Mucosa of rectum (tissue), 2 donors: Measurements from ENCODE around the gene TGFBR3.
"Not testable (repeated sequence)": the region's sequence is repeated elsewhere in the genome, so short reads cannot be mapped to it uniquely, and the experiment has no call there.

ENCODE experiments used
- H3K27ac ChIP-seq, 2 donors: one replicate each; pipeline ENCODE4 v1.7.0; 2013; ENCODE audit warnings: inconsistent platforms in 2 of 2, low read depth in 2 of 2, low read length in 2 of 2
- H3K27me3 ChIP-seq, 2 donors: one replicate each; pipeline ENCODE4 v1.7.0; 2013; ENCODE audit warnings: low read length in 2 of 2; ENCODE audit not compliant: control insufficient read depth in 2 of 2, insufficient read depth in 2 of 2
- H3K36me3 ChIP-seq, 2 donors: one replicate each; pipeline ENCODE4 v1.7.0; 2013; ENCODE audit warnings: low read length in 2 of 2; ENCODE audit not compliant: control insufficient read depth in 2 of 2, insufficient read depth in 2 of 2
- H3K4me1 ChIP-seq, 2 donors: one replicate each; pipeline ENCODE4 v1.7.0; 2013; ENCODE audit warnings: low read length in 2 of 2, mild to moderate bottlenecking in 1 of 2; ENCODE audit not compliant: control insufficient read depth in 2 of 2, insufficient read depth in 2 of 2
- H3K4me3 ChIP-seq, 2 donors: one replicate each; pipeline ENCODE4 v1.7.0; 2013; ENCODE audit warnings: low read length in 2 of 2
- H3K9ac ChIP-seq, 2 donors: one replicate each; pipeline ENCODE4 v1.7.0; 2013; ENCODE audit warnings: low read length in 2 of 2, low read depth in 1 of 2, mild to moderate bottlenecking in 1 of 2
- H3K9me3 ChIP-seq, 2 donors: one replicate each; pipeline ENCODE4 v1.7.0; 2013; ENCODE audit warnings: low read length in 2 of 2; ENCODE audit not compliant: control insufficient read depth in 2 of 2
- donor health status: healthy.
- donor health status: Normal muscosa, but diverticular disease.

TGFBR3 gene

GRCh38 chr1:91840276-91840675 lies 45.7 kb downstream of the TGFBR3 start:
- H3K4me1 ChIP-seq, H3K27ac ChIP-seq, H3K36me3 ChIP-seq: not testable (repeated sequence)

DNA sequence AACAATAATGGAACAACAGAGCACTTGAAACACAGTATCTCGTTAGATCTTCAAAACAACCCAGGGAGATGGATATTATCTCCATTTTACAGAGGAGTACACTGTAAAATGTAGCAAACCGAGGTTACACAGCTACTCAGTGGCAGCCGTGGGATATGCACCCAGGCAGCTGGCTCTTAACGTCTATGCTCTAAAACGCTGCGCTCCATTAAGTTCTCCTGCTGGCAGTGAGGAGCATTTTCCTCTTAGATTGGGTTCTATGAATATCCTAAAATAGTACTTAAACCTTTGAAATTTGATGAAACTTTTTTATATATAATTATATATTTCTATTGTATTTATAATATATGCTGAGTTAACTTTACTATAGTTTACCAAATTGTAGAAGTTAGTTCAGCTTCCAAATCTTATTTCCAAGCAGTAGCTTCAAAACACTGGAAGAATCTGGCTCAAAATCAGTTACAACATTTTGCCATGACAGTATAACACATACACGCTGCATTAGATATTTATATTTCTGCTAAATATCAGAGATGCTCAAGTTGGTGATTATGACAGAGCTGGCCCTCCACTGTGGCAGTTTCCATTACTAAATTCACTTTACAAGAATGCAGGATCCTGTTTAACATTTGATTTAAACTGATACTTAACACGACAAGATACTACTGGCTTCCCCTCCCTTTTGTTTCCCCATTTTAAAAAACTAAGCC lies 49.5 kb downstream of the TGFBR3 start:
- Histone ChIP-seq H3K27me3 (no peaks in the 10 kb centered on the region), H3K36me3 (no peaks in the 10 kb centered on the region), H3K4me1 (peaks cover under 1 to 2% of the 10 kb centered on the region in 2 donors), H3K27ac (no peak overlapping the region), H3K9ac (no peak overlapping the region), H3K4me3 (no peak overlapping the region), H3K9me3 (no peaks in the 10 kb centered on the region)

More at GRCh38 chr1:91840276-91840675, 45.7 kb downstream of the TGFBR3 start:
- not testable (repeated sequence) for H3K4me3 ChIP-seq, H3K27me3 ChIP-seq, H3K9me3 ChIP-seq, H3K9ac ChIP-seq

DNA sequence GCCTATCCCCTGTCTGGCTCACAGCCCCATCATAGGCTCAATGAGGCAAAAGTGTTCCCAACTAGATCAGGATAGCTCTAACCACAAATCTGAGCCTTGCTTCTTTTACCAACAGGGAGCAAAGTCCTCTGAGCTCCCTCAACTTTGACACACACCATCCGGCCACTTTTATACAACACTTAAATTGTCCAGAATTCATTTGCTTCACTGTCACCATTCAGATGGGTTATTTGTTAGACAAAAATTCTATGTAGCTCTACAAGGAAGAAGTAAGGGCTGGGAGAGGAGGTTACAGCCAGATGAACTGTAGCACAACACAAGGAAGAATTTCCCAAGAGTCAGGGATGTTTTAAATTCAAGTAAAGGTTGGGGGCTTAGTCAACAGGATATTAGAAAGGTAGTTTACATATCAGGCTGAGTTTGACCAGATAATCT lies 50.8 kb downstream of the TGFBR3 start:
- Histone ChIP-seq H3K4me3 (no peak overlapping the region), H3K4me1 (peaks cover 11 to 14% of the 10 kb centered on the region in 2 donors)

GRCh38 chr1:91834549-91834948 lies 51.4 kb downstream of the TGFBR3 start:
- not testable (repeated sequence) for H3K9me3 ChIP-seq, H3K27me3 ChIP-seq, H3K27ac ChIP-seq, H3K9ac ChIP-seq, H3K36me3 ChIP-seq, H3K4me3 ChIP-seq
- H3K4me1 ChIP-seq = peaks cover 11 to 15% of the 10 kb centered on the region in 2 donors

More for the DNA sequence above, 50.8 kb downstream of the TGFBR3 start:
- Histone ChIP-seq H3K36me3 (no peaks in the 10 kb centered on the region), H3K9me3 (no peaks in the 10 kb centered on the region), H3K9ac (no peak overlapping the region), H3K27ac (no peak overlapping the region), H3K27me3 (no peaks in the 10 kb centered on the region)

- H3K27ac ChIP-seq = no peak overlapping the region
- H3K9me3 ChIP-seq = no peaks in the 10 kb centered on the region
- H3K9ac ChIP-seq = no peak overlapping the region
- peaks cover 11 to 15% of the 10 kb centered on the region in 2 donors for H3K4me1 ChIP-seq
- H3K36me3 ChIP-seq = no peaks in the 10 kb centered on the region
- no peaks in the 10 kb centered on the region for H3K27me3 ChIP-seq
- no peak overlapping the region for H3K4me3 ChIP-seq
Observed at GRCh38 chr1:91833946-91834345, 52.0 kb downstream of the TGFBR3 start.

- Histone ChIP-seq H3K27ac (peak overlapping the region; percentile 55 to 73), H3K4me3 (peak overlapping the region in 1 of 2 donors; percentile 39), H3K9ac (no peak overlapping the region), H3K27me3 (no peaks in the 10 kb centered on the region), H3K9me3 (no peaks in the 10 kb centered on the region), H3K36me3 (no peaks in the 10 kb centered on the region), H3K4me1 (peaks cover 19 to 35% of the 10 kb centered on the region in 2 donors)
Observed at GRCh38 chr1:91831132-91831930, 54.6 kb downstream of the TGFBR3 start.

DNA sequence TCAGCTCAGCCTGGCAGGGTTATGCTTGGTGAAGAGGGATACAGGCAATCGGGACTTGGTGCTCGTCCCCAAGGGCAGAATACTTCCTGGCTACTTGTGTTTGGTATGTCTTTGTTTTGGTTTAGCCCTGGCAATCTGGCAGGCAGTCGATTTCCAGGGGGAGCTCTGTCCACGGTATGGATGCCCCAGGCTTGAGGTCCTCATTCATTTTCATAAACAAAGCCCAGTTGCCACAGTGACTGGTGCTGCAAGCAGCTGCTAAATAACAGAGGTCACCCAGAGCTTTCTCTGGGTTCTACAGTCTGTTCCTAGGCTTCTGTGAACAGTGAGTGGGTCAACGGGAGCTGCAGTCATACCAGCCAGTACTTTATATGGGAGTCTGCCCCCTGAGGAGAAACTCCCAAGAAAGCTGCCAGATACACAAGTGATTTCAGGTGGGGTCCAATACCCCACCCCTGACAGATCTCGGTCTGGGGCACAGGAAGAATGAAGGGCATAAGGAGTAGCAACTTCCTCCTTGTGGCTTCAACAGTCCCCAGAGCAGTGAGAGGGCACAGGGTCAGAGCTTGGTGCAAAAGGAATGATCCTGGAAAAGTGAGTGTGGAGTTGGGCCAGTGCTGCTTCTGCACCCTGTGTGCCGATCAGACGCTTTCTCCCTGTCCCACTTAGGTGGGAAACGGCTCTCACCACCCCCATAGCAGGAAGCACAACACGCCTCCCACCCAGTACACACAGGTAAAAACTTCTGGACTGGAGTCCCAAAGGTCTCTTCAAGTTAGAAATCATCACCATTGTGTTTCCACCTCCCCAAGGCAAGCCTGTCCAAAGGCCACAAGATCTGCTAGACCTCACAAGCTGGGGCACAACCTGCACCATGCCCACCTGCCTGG lies 55.5 kb downstream of the TGFBR3 start:
- Histone ChIP-seq H3K27ac (peak overlapping the region; percentile 55 to 73), H3K36me3 (no peaks in the 10 kb centered on the region), H3K4me1 (peaks cover 19 to 35% of the 10 kb centered on the region in 2 donors), H3K9me3 (no peaks in the 10 kb centered on the region), H3K27me3 (no peaks in the 10 kb centered on the region), H3K4me3 (peak overlapping the region in 1 of 2 donors; percentile 39), H3K9ac (peak overlapping the region; percentile 33 to 43)

- Histone ChIP-seq H3K4me1 (peaks cover 17 to 35% of the 10 kb centered on the region in 2 donors), H3K4me3 (no peak overlapping the region), H3K9me3 (no peaks in the 10 kb centered on the region), H3K9ac (no peak overlapping the region), H3K36me3 (no peaks in the 10 kb centered on the region), H3K27ac (peak overlapping the region; percentile 55 to 73), H3K27me3 (no peaks in the 10 kb centered on the region)
Observed at GRCh38 chr1:91829293-91830153, 56.4 kb downstream of the TGFBR3 start.

- H3K27ac ChIP-seq = peak overlapping the region in 1 of 2 donors; percentile 41
- H3K27me3 ChIP-seq = no peaks in the 10 kb centered on the region
- H3K36me3 ChIP-seq = no peaks in the 10 kb centered on the region
- no peaks in the 10 kb centered on the region for H3K9me3 ChIP-seq
- H3K4me3 ChIP-seq = peak overlapping the region in 1 of 2 donors; percentile 8
- H3K4me1 ChIP-seq = peaks cover 17 to 35% of the 10 kb centered on the region in 2 donors
- H3K9ac ChIP-seq = no peak overlapping the region
Observed at GRCh38 chr1:91828583-91829281, 57.2 kb downstream of the TGFBR3 start.
